Liver (tissue), 9 donors: ENCODE data around the gene FRMD6. TPM values are rescaled to one million over a fixed set of nuclear protein-coding genes. Genes with fewer than 3 reads are reported as not detected.

ENCODE experiments used
- DNase-seq: peaks from one replicate; pipeline ENCODE4 v3.0.0-alpha.2; 2017; ENCODE audit warnings: low spot score
- H3K27ac ChIP-seq, 2 donors: one replicate each; pipeline ENCODE4 v1.7.0; 2013; ENCODE audit warnings: inconsistent platforms in 2 of 2, low read length in 2 of 2, control low read depth in 1 of 2, low read depth in 1 of 2, mild to moderate bottlenecking in 1 of 2
- H3K27me3 ChIP-seq, 4 donors: one replicate each; pipeline versions ENCODE4 v1.6.1 to v1.7.0; 2013; ENCODE audit warnings: low read length in 3 of 4, inconsistent platforms in 1 of 4, mild to moderate bottlenecking in 1 of 4, moderate library complexity in 1 of 4; ENCODE audit not compliant: control insufficient read depth in 4 of 4, insufficient read depth in 4 of 4
- H3K36me3 ChIP-seq, 4 donors: one replicate each; pipeline versions ENCODE4 v1.6.1 to v1.7.0; 2013; ENCODE audit warnings: low read length in 3 of 4, mild to moderate bottlenecking in 3 of 4, low read depth in 1 of 4, moderate library complexity in 1 of 4; ENCODE audit not compliant: control insufficient read depth in 4 of 4, insufficient read depth in 3 of 4
- H3K4me1 ChIP-seq, 4 donors: one replicate each; pipeline versions ENCODE4 v1.6.1 to v1.7.0; 2013; ENCODE audit warnings: low read length in 3 of 4, mild to moderate bottlenecking in 3 of 4, moderate library complexity in 1 of 4; ENCODE audit not compliant: control insufficient read depth in 4 of 4, insufficient read depth in 4 of 4
- H3K4me3 ChIP-seq, 3 donors: one replicate each; pipeline versions ENCODE4 v1.6.1 to v1.7.0; 2013; ENCODE audit warnings: low read length in 3 of 3, control low read depth in 1 of 3, low read depth in 1 of 3, mild to moderate bottlenecking in 1 of 3
- H3K9ac ChIP-seq, 2 donors: one replicate each; pipeline ENCODE4 v1.7.0; 2013; ENCODE audit warnings: low read length in 2 of 2, mild to moderate bottlenecking in 2 of 2, moderate library complexity in 2 of 2, control low read depth in 1 of 2, low read depth in 1 of 2
- H3K9me3 ChIP-seq, 4 donors: one replicate each; pipeline versions ENCODE4 v1.6.1 to v1.7.0; 2013; ENCODE audit warnings: low read length in 3 of 4; ENCODE audit not compliant: control insufficient read depth in 4 of 4
- ATF3 ChIP-seq: IDR thresholded peaks from 2 replicates; pipeline ENCODE4 v1.6.1; 2016; ENCODE audit warnings: antibody characterized with exemption
- CTCF ChIP-seq: fragments of 150-350 bp; IDR thresholded peaks from 2 replicates; pipeline ENCODE4 v1.5.1; 2017; ENCODE audit warnings: improper control_type of control experiment, low read depth, low read length; ENCODE audit not compliant: missing input control
- EGR1 ChIP-seq, 2 donors: IDR thresholded peaks; 2 replicates each; pipeline ENCODE4 v1.6.1; 2016 to 2018; ENCODE audit warnings: antibody characterized with exemption in 2 of 2, low read depth in 2 of 2
- FOXA1 ChIP-seq: IDR thresholded peaks from 2 replicates; pipeline ENCODE4 v1.6.1; 2016; ENCODE audit warnings: antibody characterized with exemption
- GABPA ChIP-seq, 2 donors: IDR thresholded peaks in 1 of 2; conservative IDR thresholded peaks in 1 of 2; 2 replicates each; pipeline ENCODE4 v1.6.1; 2016; ENCODE audit warnings: antibody characterized with exemption in 2 of 2, mild to moderate bottlenecking in 1 of 2, moderate library complexity in 1 of 2
- HNF4A ChIP-seq, 2 donors: conservative IDR thresholded peaks; 2 replicates each; pipeline ENCODE4 v1.6.1; 2016; ENCODE audit warnings: antibody characterized with exemption in 2 of 2, mild to moderate bottlenecking in 2 of 2
- HNF4G ChIP-seq: IDR thresholded peaks from 2 replicates; pipeline ENCODE4 v1.6.1; 2016; ENCODE audit warnings: antibody characterized with exemption
- JUND ChIP-seq, 2 donors: IDR thresholded peaks; 2 replicates each; pipeline ENCODE4 v1.6.1; 2016; ENCODE audit warnings: antibody characterized with exemption in 2 of 2
- MAX ChIP-seq: IDR thresholded peaks from 2 replicates; pipeline ENCODE4 v1.6.1; 2016; ENCODE audit warnings: antibody characterized with exemption
- NR2F2 ChIP-seq: IDR thresholded peaks from 2 replicates; pipeline ENCODE4 v1.6.1; 2016; ENCODE audit warnings: antibody characterized with exemption
- RAD21 ChIP-seq, 2 donors: IDR thresholded peaks; 2 replicates each; pipeline ENCODE4 v1.6.1; 2016; ENCODE audit warnings: antibody characterized with exemption in 2 of 2, mild to moderate bottlenecking in 2 of 2
- REST ChIP-seq: IDR thresholded peaks from 2 replicates; pipeline ENCODE4 v1.6.1; 2016; ENCODE audit warnings: antibody characterized with exemption, mild to moderate bottlenecking
- RXRA ChIP-seq, 2 donors: IDR thresholded peaks; 2 replicates each; pipeline ENCODE4 v1.6.1; 2017 to 2018; ENCODE audit warnings: antibody characterized with exemption in 2 of 2, mild to moderate bottlenecking in 1 of 2
- SP1 ChIP-seq: IDR thresholded peaks from 2 replicates; pipeline ENCODE4 v1.6.1; 2018; ENCODE audit warnings: antibody characterized with exemption, mild to moderate bottlenecking
- ZBTB33 ChIP-seq: IDR thresholded peaks from 2 replicates; pipeline ENCODE4 v1.6.1; 2016; ENCODE audit warnings: antibody characterized with exemption
- WGBS: extraction: QIAGEN DNeasy Blood & Tissue Kit; methylation state at CpG from one replicate; pipeline ENCODE4 v1.1.7; 2013; 5-methylcytosine and 5-hydroxymethylcytosine counted together
- polyA plus RNA-seq, 2 donors: library from polyadenylated mRNA; stranded (reverse) in 1 of 2; unstranded in 1 of 2; fragments of 200-250 nt in 1 of 2; fragments of >200 nt in 1 of 2; fragmentation: Nextera tagmentation in 1 of 2; extraction: Ambion mirVana in 1 of 2; gene quantifications; one replicate each; pipeline versions ENCODE4 v1.2.1 to v1.2.3, GENCODE V29; 2013 to 2015
- total RNA-seq, 2 donors: library from RNA; depleted of rRNA; stranded (reverse); fragments of >200 nt; gene quantifications; one replicate each; pipeline ENCODE4 v1.2.3, GENCODE V29; 2014
- donor health status: healthy.
- donor health status: healthy.
- donor health status: healthy.
- donor health status: healthy.
- donor health status: healthy.

FRMD6 gene
- total and polyA plus RNA-seq, 4 donors, result 2.4 to 10.0 (median 3.4) TPM

GRCh38 chr14:51613416-51613815 is 38.3 kb upstream of the FRMD6 start:
- peaks cover 0 to 2% (median 0%) of the 10 kb centered on the region in 4 donors for H3K27me3 ChIP-seq
- no peak for DNase-seq
- WGBS, result 86% methylated on average over 3 of the region's 3 CpGs
- H3K4me3 ChIP-seq, result no peak overlapping the region
- no peaks in the 10 kb centered on the region for H3K9me3 ChIP-seq
- H3K9ac ChIP-seq, result no peak overlapping the region
- TF ChIP-seq FOXA1 (no peak), RAD21 (IDR thresholded peaks at IDR 0.05) (no peak), EGR1 (IDR thresholded peaks at IDR 0.05; ENCODE audit: low read depth in 2 of 2) (no peak), HNF4A (conservative IDR thresholded peaks at IDR 0.05) (no peak), RXRA (IDR thresholded peaks at IDR 0.05) (no peak), HNF4G (no peak), SP1 (no peak), NR2F2 (no peak), CTCF (no peak)
- H3K4me1 ChIP-seq, result peaks cover 0 to 10% (median 6%) of the 10 kb centered on the region in 4 donors
- H3K27ac ChIP-seq, result no peak overlapping the region
- no peaks in the 10 kb centered on the region for H3K36me3 ChIP-seq

- Histone ChIP-seq H3K4me3 (no peak overlapping the region), H3K27ac (no peak overlapping the region), H3K36me3 (no peaks in the 10 kb centered on the region), H3K27me3 (peaks cover 0 to 2% (median 0%) of the 10 kb centered on the region in 4 donors), H3K4me1 (peaks cover 0 to 10% (median 6%) of the 10 kb centered on the region in 4 donors), H3K9ac (no peak overlapping the region), H3K9me3 (no peaks in the 10 kb centered on the region)
- TF ChIP-seq EGR1 (IDR thresholded peaks at IDR 0.05; ENCODE audit: low read depth in 2 of 2) (no peak), REST (no peak), ATF3 (no peak), ZBTB33 (no peak), GABPA (IDR thresholded peaks at IDR 0.05 in 1 of 2, conservative IDR thresholded peaks at IDR 0.05 in 1 of 2) (no peak), CTCF (no peak), HNF4A (conservative IDR thresholded peaks at IDR 0.05) (no peak), RAD21 (IDR thresholded peaks at IDR 0.05) (no peak), MAX (no peak), FOXA1 (no peak), JUND (IDR thresholded peaks at IDR 0.05) (no peak)
- no peak for DNase-seq
These were observed 37.0 kb upstream of the FRMD6 start for GRCh38 chr14:51614707-51615106.
